HG03135 (cell line): Measurements from ENCODE around the gene HSBP1.

ENCODE experiments used
- ATAC-seq: cut with Tn5 transposase; IDR thresholded peaks from one replicate; pipeline ENCODE4 v1.9.1; 2021; ENCODE audit warnings: mild to moderate bottlenecking, moderate library complexity; ENCODE audit not compliant: unreplicated experiment

HSBP1 gene

GRCh38 chr16:83802554-83803205 lies 5.1 kb upstream of the HSBP1 start:
- ATAC-seq = no peak

DNA sequence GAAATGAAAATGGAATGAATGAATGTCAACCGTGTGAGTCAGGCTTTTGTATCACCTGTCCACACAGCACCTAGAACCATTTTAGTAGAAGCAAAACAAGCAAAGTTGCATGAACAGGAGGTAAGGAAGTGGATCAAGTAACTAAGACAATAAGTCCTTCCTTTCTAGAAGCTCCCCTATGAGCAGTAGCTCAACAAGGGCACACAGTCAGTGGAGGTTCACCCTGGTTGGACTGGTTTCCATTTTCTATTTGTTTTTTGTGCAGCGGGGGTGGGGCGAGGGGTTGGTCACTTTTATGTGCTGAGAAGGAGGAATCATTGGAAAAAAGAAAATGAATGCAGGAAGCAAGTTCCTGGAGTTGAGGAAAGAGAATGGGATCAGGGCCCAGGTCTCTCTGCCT lies 4.0 kb upstream of the HSBP1 start:
- ATAC-seq = no peak

- ATAC-seq = no peak
These were observed 3.4 kb upstream of the HSBP1 start for GRCh38 chr16:83804366-83804765.

GRCh38 chr16:83806036-83806435 lies 1.7 kb upstream of the HSBP1 start:
- ATAC-seq = no peak

DNA sequence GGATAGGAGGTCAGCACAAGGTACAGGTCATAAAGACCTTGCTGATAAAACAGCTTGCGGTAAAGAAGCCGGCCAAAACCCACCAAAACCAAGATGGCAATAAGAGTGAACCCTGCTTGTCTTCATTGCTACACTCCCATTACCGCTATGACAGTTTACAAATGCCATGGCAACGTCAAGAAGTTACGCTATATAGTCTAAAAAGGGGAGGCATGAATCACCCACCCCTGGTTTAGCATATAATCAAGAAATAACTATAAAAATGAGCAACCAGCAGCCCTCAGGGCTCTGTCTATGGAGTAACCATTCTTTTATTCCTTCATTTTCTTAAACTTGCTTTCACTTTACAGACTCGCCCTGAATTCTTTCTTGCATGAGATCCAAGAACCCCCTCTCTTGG lies 1.0 kb upstream of the HSBP1 start:
- ATAC-seq = no peak

DNA sequence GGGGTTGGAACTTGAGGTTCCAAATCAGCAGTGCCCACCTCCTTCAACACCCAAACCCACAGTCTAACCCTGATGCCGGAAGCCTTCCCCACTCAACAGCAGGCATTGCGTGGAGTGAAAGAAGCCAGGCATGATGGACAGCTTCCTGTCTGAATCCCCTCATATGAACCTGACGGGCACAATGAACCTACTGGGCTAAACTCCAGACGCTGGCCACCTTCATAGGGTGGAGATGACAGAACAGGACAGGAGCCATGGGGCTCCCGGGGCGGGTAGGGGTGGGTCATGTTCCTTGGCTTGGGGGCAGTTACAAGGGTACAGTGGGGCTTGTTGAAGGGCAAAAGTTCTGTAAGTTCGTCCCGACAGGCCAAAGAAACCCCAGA lies 460 bp upstream of the HSBP1 start:
- no peak for ATAC-seq

DNA sequence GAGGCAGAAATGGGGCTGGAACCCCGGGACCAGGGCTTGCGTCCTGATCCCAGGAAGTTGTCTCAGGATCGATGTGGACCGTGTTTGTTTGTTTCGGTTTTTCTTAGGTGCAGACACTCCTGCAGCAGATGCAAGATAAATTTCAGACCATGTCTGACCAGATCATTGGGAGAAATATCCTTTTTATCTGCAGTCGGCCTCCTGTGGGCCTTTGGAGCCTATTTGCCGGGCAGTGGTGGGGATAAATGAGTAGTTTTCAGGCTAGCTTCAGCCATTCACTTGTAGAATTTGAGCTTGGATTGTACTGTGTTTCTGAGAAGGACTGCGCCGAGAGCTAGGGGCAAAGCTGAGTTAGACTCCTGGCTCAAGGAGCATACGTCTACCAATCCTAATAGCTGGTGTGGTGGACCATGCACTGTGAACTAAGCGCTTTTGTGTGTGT lies 816 bp downstream of the HSBP1 start:
- ATAC-seq = no peak

DNA sequence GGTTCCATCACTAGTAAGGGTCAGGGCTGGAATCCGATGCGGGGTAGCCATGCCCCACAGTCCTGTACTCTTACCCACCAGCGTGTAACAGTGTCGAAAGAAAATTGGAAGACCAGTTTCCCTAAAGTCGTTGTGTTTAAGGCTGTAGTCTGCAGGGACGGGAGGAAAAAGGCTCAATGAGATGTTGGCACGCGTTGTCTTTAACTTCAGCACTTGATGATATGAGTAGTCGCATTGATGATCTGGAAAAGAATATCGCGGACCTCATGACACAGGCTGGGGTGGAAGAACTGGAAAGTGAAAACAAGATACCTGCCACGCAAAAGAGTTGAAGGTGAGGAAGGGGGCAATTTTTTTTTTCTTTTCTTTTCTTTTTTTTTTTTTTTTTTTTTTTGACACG lies 1.3 kb downstream of the HSBP1 start:
- ATAC-seq = no peak

DNA sequence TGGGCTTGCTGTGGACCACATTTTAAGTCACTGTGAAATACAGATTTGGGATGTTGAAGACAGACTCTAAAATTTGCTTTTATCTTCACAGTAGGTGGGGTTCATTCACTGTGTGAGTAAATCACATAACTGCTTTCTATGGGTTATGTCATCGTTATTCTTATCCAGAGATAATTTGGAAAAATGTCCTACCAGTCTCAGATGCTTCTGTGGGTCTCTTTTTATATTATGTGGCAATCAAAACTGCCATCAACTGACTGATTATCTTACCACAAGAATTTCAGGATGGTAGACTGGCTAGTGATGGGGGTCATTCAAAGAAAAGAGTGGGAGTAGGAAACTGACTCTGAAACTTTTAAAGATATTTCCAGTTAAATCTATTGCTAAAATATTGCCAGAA lies 3.1 kb downstream of the HSBP1 start:
- no peak for ATAC-seq

GRCh38 chr16:83813823-83814658 lies 6.3 kb downstream of the HSBP1 start:
- no peak for ATAC-seq

GRCh38 chr16:83814659-83814985 lies 6.8 kb downstream of the HSBP1 start:
- no peak for ATAC-seq

GRCh38 chr16:83817022-83817421 lies 9.2 kb downstream of the HSBP1 start:
- no peak for ATAC-seq

- no peak for ATAC-seq
These were observed 10.5 kb downstream of the HSBP1 start for GRCh38 chr16:83818276-83818675.

DNA sequence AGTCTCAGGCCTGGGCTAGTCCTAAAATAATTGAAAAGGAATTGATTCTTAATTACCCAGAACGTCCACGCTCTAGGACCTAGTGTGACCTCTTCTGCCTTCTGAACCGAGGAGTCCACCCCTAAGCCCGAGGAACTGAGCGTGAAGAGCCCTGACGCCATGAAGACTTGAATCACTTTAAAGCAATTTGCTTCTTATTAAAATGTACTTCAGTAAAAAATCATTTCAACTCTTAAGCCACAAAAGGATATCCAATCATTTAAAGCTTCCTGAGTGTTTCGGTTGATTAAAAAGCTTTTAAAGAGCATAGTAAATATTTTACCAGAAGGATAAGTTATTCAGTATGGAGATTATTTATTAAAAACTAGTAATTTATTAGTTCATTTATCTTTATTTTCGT lies 11.6 kb downstream of the HSBP1 start:
- ATAC-seq = no peak

GRCh38 chr16:83826146-83826913 lies 18.6 kb downstream of the HSBP1 start:
- ATAC-seq = peak; percentile 67

DNA sequence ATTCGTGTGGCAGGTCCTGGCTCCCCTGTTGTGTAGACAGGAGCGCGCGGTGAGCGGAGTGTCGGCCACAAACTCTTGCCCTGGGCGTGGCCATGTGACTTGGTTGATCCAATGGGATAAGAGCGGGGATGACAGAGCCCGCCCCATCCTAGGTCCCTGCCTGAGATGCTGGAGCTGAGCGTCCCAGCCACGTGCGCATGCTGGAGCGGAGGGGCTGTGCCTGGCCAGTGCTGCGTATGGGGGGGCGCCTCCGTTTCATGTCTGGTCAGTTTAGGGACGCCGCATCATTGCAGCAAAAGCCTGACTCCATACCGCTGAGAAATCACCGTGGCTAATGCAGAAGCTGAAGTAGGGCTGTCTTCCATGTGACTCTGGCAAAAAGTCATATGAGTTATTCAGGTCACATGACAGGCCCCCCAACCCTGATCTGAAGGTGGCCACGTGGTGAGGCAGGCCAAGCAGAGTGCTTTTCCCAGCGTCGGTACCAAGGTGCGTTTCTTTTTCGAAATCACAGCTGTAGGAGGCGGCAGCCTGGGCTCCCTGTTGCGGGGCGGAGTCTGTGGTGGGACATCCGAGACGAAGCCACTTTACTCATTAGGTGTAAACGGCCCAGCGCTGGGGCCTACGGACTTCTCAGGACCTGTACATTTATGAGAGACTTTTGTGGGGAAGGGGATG lies 22.5 kb downstream of the HSBP1 start:
- no peak for ATAC-seq

DNA sequence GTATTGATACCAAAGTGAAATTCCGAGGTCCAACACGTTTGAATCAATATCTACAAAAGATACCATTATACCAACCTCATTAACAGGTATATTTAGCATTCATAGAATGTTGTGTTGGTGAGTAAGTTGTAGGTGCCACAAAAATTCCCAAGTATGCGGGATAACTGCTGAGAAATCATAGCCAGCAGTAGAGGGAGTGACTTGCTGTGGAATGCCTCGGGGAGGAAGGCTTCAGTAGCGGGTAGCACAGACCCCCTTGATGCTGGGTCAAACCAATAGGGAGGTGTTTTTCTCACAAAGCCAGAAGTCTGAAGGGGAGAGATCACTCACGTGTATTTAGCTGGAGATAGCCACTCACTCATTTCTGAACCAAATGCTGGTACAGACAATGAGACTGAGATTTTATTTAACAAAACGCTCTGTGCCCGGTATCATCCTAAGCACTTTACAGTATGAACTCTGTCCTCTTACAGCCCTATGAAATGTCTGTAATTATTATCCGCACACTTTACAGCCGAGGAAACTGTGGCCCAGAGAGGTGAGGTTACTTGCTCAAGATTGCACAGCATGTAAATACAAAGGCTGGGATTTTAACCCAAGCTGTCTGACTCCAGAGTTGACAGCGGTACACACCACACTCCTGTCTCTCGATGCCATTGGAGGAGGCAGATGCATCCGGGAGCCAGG lies 23.1 kb downstream of the HSBP1 start:
- no peak for ATAC-seq

DNA sequence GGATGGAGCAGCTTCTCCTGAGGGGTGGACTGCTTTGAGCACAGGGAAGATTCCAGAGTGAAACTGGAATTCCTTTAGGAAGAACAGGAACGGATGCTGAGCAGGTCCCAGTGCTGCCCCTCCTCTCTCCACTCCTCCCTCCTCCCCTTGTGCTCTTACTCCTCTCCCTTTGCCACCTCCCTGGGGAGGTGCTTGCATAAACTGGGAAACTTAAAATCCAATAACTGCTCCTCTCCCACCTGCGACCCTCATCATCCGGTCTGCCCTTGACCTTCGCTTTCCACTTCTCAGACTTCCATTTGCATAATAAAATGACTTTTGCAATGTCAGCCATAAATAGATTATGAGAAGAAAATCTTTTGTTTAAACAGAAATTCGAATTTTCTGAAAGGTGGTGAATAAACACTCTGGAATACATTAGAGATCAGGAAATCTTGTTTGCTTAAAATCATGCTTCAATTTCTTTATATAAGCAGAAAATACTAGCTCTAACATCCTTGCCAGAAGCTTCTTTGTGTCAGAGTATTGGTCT lies 23.7 kb downstream of the HSBP1 start:
- no peak for ATAC-seq

DNA sequence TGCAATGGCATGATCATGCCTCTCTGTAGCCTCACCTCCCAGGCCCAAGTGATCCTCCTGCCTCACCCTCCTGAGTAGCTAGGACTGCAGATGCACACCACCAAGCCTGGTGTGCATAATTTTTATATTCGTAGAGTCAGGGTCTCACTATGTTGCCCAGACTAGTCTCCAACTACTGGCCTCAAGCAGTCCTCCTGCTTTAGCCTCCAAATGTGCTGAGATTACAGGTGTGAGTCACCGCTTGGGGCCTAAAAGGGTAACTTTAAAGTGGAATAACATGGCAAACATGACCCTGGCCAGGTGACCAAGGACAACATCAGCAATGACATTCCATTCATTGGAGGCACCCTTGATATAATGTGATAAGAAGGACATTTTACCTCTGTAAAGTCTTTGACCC lies 26.1 kb downstream of the HSBP1 start:
- no peak for ATAC-seq
